Central memory CD8-positive, alpha-beta T cell (primary cell): ENCODE data around the gene SEL1L3.
A peak's percentile ranks its signal among the peaks of the same experiment; 100 is the strongest.
"Not testable (repeated sequence)": the region's sequence is repeated elsewhere in the genome, so short reads cannot be mapped to it uniquely, and the experiment has no call there.

ENCODE experiments used
- ATAC-seq: fragments of 150-1000 bp; cut with Tn5 transposase; replicated peaks from 2 replicates; pipeline ENCODE4 v1.10.0; 2022; ENCODE audit warnings: mild to moderate bottlenecking, moderate FRiP score, moderate number of reproducible peaks; ENCODE audit not compliant: poor library complexity, severe bottlenecking; ENCODE audit errors: extremely low read depth
- DNase-seq, 2 donors: peaks; one replicate each; pipeline ENCODE4 v3.0.0; 2021; ENCODE audit warnings: low spot score in 2 of 2
- H3K27ac Mint-ChIP-seq: one replicate; pipeline ENCODE4 v1.8.0; 2022; ENCODE audit warnings: low read depth, mild to moderate bottlenecking, moderate library complexity, mixed read lengths
- H3K27me3 Mint-ChIP-seq: one replicate; pipeline ENCODE4 v1.8.0; 2022; ENCODE audit warnings: mixed read lengths
- H3K36me3 Mint-ChIP-seq: one replicate; pipeline ENCODE4 v1.8.0; 2022; ENCODE audit warnings: mild to moderate bottlenecking, moderate library complexity, mixed read lengths; ENCODE audit not compliant: insufficient read depth
- H3K4me1 Mint-ChIP-seq: one replicate; pipeline ENCODE4 v1.8.0; 2022; ENCODE audit warnings: mixed read lengths
- H3K4me3 Mint-ChIP-seq: one replicate; pipeline ENCODE4 v1.8.0; 2022; ENCODE audit warnings: mild to moderate bottlenecking, moderate library complexity, mixed read lengths
- H3K9me3 Mint-ChIP-seq: one replicate; pipeline ENCODE4 v1.8.0; 2022; ENCODE audit warnings: mixed read lengths

Gene SEL1L3

DNA sequence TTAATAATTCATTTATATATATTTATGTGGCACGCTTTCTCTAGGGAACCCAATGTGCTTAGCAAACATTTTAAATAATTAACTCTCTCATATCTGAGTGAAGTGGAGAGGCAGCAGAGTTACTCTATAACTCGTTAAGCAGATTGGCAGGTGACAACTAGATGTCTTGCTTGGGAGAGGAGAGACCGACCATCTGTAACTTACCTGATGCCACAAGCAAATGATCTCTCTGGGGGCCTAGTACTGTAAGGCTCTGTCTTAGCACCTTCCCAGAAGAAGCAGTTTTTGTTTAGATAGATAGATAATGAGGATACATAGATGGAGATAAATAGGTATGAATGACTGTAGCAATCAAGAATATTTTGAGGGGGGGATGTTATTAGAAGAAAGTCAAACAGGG, 11.9 kb upstream of the SEL1L3 start:
- Mint-ChIP-seq H3K36me3 (no peaks in the 10 kb centered on the region), H3K9me3 (no peaks in the 10 kb centered on the region), H3K27ac (no peak overlapping the region), H3K27me3 (peaks cover 5% of the 10 kb centered on the region), H3K4me1 (no peaks in the 10 kb centered on the region), H3K4me3 (no peak overlapping the region)
- no peak for ATAC-seq
- DNase-seq: no peak

DNA sequence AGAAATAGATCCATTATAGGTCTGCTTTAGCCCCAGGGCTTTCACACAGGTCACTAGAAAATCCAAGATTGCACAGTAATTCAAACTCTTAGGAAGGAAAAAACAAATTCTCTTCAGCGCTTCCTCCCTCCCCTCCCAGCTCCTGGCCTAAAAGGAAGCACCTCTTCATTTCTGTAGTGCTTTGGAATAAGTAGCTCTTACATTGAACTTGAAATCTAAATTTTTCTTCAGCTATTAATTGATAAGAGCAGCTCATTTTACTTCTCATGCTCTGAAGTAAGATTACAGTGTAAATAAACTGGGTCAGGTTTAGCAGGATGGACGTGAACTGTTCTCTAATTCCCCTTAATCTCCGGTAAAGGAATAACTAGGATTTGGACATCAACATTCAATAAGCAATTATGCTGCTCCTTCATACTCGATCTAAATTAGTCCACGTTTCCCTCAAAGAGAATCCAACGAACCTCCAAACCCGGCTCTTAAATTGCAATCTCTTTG, 10.9 kb upstream of the SEL1L3 start:
- H3K9me3 Mint-ChIP-seq: no peaks in the 10 kb centered on the region
- no peak for DNase-seq
- H3K4me3 Mint-ChIP-seq: no peak overlapping the region
- no peaks in the 10 kb centered on the region for H3K27me3 Mint-ChIP-seq
- H3K4me1 Mint-ChIP-seq: no peaks in the 10 kb centered on the region
- H3K27ac Mint-ChIP-seq: no peak overlapping the region
- no peaks in the 10 kb centered on the region for H3K36me3 Mint-ChIP-seq
- no peak for ATAC-seq

DNA sequence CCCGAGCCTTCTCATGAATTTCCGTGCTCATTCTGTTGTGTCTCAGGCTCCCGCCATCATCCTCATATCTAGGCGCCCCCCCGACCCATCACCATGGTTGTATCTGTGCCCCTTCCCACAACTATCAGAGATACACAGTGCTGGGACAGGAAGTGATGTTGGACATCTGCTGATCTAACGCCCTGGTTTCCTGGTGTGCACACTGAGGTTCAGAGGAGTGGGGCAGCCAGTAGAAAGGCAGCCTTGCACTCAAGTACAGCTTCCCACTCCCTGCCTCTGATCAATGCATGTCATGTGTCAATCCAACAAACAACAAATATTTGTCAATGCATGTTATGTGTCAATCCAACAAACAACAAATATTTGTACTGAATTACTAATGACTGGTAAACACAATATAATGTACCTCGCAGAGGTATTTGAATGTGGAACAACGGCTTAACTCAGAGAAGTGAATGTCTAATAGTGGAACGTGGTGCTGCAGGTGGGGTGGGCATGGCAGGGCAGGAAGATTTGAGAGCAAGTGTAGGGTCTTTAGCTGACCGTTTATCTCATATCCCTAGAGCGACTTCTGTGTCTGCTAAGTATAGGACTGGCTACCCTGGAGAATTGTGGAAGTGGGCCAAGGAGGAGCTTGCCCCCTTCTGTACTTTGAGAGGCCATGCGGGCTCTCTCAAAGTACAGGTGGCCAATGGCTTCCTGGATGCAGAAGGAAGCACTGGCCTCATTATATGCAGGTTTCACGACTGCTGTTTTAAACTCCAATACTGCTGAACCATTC, 10.3 kb upstream of the SEL1L3 start:
- H3K27ac Mint-ChIP-seq: no peak overlapping the region

DNA sequence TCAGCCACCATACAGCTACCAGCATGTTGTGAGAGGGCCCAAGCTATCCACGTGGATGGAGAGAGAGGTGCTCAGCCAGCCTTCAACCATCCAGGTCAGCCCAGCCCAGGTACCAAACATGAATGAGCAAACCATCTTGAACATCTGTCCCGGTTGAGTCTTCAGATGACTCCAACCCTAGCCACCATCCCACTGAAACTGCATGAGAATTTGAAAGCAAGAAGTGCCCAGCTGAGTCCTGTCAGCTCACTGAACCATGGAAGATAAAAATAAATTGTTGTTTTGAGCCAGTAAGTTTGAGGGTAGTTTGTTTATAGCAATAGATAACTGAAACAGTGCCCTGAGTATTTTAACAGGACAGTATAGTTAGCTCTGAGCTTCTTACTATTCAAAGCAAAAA, 7.3 kb upstream of the SEL1L3 start:
- Mint-ChIP-seq H3K27me3 (no peaks in the 10 kb centered on the region), H3K4me3 (no peak overlapping the region), H3K9me3 (no peaks in the 10 kb centered on the region), H3K4me1 (no peaks in the 10 kb centered on the region), H3K36me3 (no peaks in the 10 kb centered on the region), H3K27ac (no peak overlapping the region)
- DNase-seq: no peak
- no peak for ATAC-seq

More for the DNA sequence above, 10.3 kb upstream of the SEL1L3 start:
- Mint-ChIP-seq H3K9me3 (no peaks in the 10 kb centered on the region), H3K4me1 (no peaks in the 10 kb centered on the region), H3K4me3 (no peak overlapping the region), H3K36me3 (no peaks in the 10 kb centered on the region), H3K27me3 (no peaks in the 10 kb centered on the region)
- ATAC-seq (no peak), DNase-seq (no peak)

DNA sequence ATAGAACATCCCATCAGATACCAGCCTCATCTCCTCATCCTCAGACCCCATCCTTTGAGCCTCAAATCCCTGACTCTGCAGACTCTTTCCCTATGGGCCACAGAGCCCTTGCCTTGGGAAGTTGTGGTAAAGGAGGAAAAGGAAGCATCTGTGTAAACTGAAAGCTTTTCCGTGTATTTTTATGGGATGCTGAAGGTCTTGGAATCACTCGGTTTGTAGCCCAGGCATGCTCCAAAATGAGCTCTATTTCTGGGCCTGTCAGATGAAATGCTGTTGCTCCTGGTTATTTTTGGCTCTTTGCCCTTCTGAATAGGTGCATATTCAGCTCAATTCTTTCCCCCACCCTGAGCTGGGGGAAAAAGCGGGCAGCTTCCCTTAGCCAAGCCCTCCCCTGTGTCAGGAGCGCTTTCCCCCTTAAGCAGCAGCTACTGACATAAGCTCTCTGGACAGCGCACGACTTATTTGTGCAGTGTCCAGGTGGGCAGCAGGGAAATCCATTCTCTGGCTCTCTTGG, 5.0 kb upstream of the SEL1L3 start:
- Mint-ChIP-seq H3K27ac (no peak overlapping the region), H3K4me1 (no peaks in the 10 kb centered on the region), H3K4me3 (no peak overlapping the region), H3K9me3 (no peaks in the 10 kb centered on the region), H3K36me3 (peaks cover 2% of the 10 kb centered on the region), H3K27me3 (no peaks in the 10 kb centered on the region)
- ATAC-seq (no peak), DNase-seq (no peak)

DNA sequence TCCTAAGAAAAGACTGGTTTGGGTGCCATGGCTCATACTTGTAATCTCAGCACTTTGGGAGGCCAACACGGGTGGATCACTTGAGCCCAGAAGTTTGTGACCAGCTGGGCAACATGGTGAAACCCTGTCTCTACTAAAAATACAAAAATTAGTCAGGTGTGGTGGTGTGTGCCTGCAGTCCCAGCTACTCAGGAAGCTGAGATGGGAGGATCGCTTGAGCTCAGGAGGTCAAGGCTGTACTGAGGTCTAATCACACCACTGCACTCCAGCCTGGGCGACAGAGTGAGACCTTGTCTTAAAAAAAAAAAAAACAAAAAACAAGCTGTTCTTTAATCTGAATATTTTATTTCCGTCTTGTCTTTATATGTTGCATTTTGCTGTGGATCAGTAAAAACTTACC, 3.6 kb upstream of the SEL1L3 start:
- ATAC-seq, DNase-seq, H3K4me3 Mint-ChIP-seq, H3K27ac Mint-ChIP-seq, H3K27me3 Mint-ChIP-seq, H3K4me1 Mint-ChIP-seq, H3K9me3 Mint-ChIP-seq: not testable (repeated sequence)
- peaks cover 10% of the 10 kb centered on the region for H3K36me3 Mint-ChIP-seq

DNA sequence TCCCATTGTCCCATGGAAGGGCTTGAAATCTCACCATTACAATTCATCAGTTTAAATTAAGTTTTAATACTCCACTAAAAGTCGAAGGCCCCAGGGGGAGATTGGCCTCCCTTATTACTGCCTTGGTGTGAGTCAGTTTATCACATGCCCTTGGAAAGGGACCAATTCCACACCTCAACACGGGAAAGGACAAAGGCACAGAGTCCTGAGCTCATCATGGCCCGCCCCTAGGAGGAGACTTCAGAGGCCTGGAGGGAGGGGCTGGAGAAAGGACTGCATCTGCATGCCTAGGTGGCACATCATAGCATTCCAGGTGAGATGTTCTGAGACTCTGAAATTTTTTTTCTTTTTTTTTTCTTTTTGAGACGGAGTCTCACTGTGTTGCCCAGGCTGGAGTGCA, 2.8 kb upstream of the SEL1L3 start:
- peaks cover 12% of the 10 kb centered on the region for H3K36me3 Mint-ChIP-seq
- ATAC-seq (no peak), DNase-seq (no peak)
- H3K27me3 Mint-ChIP-seq: no peaks in the 10 kb centered on the region
- no peak overlapping the region for H3K27ac Mint-ChIP-seq
- H3K9me3 Mint-ChIP-seq: no peaks in the 10 kb centered on the region
- no peak overlapping the region for H3K4me3 Mint-ChIP-seq
- peaks cover 16% of the 10 kb centered on the region for H3K4me1 Mint-ChIP-seq

DNA sequence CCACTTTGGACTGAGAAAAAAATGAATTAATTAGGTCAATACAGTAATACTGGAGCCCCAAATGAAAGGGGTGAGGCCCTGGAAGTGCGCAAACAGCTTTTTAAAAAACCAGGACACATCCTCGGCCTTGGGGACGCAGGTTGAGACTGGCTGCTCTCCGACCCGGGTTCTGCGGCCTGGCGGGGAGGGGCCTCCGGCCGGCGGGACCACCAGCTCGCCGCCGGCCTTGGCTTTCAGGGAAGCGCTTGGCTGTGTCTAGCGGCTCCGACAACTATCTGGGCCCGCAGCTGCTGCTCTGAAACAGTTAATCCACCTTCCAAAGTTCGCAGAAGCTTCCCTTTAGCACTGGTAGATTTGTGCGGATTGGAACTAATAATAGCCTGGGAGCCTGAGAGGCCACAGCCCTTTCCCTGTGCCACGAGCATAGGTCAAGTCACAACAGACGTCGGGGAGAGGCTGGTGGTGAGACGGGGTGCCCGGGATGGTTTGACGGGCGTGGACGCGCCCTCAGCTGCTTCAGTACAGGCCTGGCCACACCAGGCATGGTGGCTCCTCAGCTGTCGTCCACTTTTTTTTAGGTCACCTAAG, 1.1 kb upstream of the SEL1L3 start:
- H3K4me3 Mint-ChIP-seq: peak overlapping the region; percentile 77
- no peaks in the 10 kb centered on the region for H3K27me3 Mint-ChIP-seq
- DNase-seq (no peak), ATAC-seq (no peak)
- peak overlapping the region; percentile 68 for H3K27ac Mint-ChIP-seq
- H3K4me1 Mint-ChIP-seq: peaks cover 32% of the 10 kb centered on the region
- no peaks in the 10 kb centered on the region for H3K9me3 Mint-ChIP-seq
- peaks cover 17% of the 10 kb centered on the region for H3K36me3 Mint-ChIP-seq

DNA sequence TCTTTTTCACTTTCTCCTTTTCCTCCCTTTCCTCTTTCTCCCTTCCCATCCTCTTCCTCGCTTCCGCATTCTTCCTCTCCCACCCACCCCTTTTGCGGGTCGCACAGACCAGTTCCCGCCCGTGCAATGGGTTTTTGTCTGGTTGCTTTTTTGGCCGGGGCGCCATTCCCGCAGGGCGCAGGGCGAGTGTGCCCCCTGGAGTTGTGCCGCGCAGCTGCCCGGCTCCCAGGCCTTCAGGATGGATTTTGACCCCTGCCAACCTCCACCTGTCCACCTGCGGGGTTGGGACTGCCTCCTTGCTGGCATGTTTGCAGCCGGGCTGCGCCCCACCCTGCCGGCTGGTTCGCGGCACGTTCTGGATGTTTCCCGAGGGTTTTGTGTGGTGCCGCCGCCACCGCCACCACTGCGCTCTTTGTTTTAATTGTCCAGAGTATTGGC, 578 bp upstream of the SEL1L3 start:
- Mint-ChIP-seq H3K27ac (peak overlapping the region; percentile 68), H3K9me3 (no peaks in the 10 kb centered on the region), H3K4me1 (peaks cover 38% of the 10 kb centered on the region), H3K4me3 (peak overlapping the region; percentile 77), H3K36me3 (peaks cover 17% of the 10 kb centered on the region), H3K27me3 (no peaks in the 10 kb centered on the region)
- ATAC-seq: no peak
- no peak for DNase-seq

DNA sequence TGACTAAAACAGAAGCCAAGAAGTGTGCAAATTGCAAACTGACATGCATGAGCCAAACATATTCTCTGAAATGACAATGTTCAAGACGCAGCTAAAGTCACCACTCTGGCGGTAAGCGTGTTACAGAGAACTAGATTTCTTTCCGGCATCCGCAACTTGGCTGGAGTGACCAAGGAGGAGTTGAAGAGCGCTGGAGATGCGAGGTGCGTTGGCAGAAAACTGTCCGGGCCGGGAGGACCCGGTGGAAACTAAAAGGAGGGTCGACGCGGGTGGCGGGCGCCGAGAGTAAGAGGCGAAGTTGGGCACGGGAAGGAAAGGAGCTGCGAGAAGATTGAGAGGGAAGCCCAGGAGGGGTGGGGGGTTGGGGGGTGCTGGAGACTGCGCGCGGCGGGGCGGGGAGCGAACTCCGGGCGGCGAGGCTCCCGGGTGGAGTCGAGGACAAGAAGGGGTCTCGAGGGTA, 807 bp downstream of the SEL1L3 start:
- peaks cover 50% of the 10 kb centered on the region for H3K4me1 Mint-ChIP-seq
- DNase-seq: no peak

DNA sequence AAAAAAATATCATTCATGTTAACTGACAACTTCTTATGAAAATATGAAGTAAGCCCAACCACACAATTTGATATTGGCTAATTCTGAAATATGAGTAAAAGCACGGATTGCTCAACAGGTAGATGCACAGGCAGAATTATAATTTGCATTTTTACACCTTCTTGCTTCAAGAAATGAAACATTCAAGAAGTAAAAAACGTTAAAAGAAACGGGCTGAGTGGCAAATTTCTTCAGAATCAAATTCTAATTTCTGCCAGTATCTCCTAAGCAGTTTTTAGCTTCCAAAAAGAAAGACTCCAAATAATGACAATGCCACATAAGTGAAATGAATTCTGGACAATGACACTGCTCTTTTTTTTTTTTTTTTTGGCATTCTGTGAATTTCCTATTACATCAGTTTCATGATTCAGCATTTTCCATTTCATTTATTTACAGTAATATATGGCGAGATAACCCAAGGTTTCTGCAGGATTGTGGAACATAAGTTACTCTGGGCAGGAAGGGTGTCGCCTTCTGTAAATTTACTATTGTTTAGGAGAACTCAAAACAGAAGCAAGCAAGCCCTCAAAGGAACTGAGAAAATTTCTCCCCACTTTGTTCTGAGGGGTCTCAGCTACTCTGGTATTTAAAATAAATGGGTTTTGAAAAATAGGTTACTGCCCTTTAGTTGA, 1.4 kb downstream of the SEL1L3 start:
- Mint-ChIP-seq H3K36me3 (peaks cover 17% of the 10 kb centered on the region), H3K4me3 (peak overlapping the region; percentile 99), H3K4me1 (peaks cover 55% of the 10 kb centered on the region), H3K9me3 (no peaks in the 10 kb centered on the region), H3K27ac (peak overlapping the region; percentile 99), H3K27me3 (no peaks in the 10 kb centered on the region)
- no peak for ATAC-seq
- DNase-seq: no peak

More for the DNA sequence above, 807 bp downstream of the SEL1L3 start:
- Mint-ChIP-seq H3K9me3 (no peaks in the 10 kb centered on the region), H3K4me3 (peak overlapping the region; percentile 99), H3K27ac (peak overlapping the region; percentile 99), H3K27me3 (no peaks in the 10 kb centered on the region), H3K36me3 (peaks cover 17% of the 10 kb centered on the region)
- no peak for ATAC-seq

DNA sequence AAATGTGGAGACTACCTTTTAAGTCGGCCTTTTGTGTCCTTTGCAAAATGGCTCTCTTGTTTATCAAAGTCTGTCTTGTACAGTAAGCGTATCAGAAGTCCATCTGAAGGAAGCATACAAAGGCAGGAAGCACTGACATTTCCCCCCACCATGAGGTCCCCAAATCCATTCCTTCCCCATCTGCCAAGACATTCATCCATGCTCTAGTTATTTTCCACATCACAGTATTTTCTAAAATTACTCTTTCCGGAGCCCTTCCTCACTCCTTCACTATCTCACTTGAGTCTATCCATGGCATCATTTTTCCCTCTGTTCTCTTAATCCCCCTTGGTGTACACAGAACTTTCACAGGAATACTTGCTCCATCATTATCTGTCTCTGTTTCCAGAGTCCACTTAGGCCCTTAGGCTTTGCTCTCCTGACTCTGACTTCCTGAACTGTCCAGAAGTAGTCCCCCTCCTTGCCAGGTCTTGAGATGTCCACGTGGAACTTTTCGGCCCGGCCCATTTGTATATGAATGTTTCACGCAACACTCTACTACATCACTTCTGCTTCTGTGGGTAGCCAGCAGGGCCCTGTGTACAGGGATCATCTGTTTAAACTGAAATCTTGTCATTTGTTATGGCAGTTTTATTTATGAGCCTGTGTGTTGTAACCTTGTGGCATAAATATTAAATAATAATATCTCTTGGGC, 2.1 kb downstream of the SEL1L3 start:
- H3K4me1 Mint-ChIP-seq: peaks cover 61% of the 10 kb centered on the region
- peak overlapping the region; percentile 99 for H3K4me3 Mint-ChIP-seq
- no peaks in the 10 kb centered on the region for H3K9me3 Mint-ChIP-seq
- no peaks in the 10 kb centered on the region for H3K27me3 Mint-ChIP-seq
- H3K27ac Mint-ChIP-seq: peak overlapping the region; percentile 99
- H3K36me3 Mint-ChIP-seq: peaks cover 17% of the 10 kb centered on the region
- ATAC-seq (no peak), DNase-seq (no peak)
